GM12873 (cell line): ENCODE measurements around the gene CROCC2.

Source experiments
- CTCF ChIP-seq: IDR thresholded peaks from 2 replicates; pipeline ENCODE4 v1.5.1; 2012; ENCODE audit warnings: low read depth, mild to moderate bottlenecking, moderate library complexity, low read length, control low read depth; ENCODE audit not compliant: insufficient read depth; ENCODE audit errors: missing control alignments

CROCC2 gene

GRCh38 chr2:241020201-241020600 lies 114.1 kb downstream of the CROCC2 start:
- TF ChIP-seq CTCF, result no peak

GRCh38 chr2:241020629-241021190 lies 114.6 kb downstream of the CROCC2 start:
- no peak for TF ChIP-seq CTCF

GRCh38 chr2:241025639-241026038 lies 119.5 kb downstream of the CROCC2 start:
- TF ChIP-seq CTCF, result no peak

GRCh38 chr2:241029599-241030332 lies 123.6 kb downstream of the CROCC2 start:
- TF ChIP-seq CTCF, result no peak

GRCh38 chr2:241030333-241030680 lies 124.2 kb downstream of the CROCC2 start:
- TF ChIP-seq CTCF, result no peak

- no peak for TF ChIP-seq CTCF
Observed at GRCh38 chr2:241030883-241031282, 124.7 kb downstream of the CROCC2 start.

- TF ChIP-seq CTCF, result no peak
Observed at GRCh38 chr2:241031436-241032165, 125.5 kb downstream of the CROCC2 start.
